ENCODE results near the gene TTBK2.

GRCh38 chr15:42788725-42789124 lies 131.9 kb downstream of the TTBK2 start:
- TF ChIP-seq CTCF (conservative IDR thresholded peaks at IDR 0.05; ENCODE audit: low read length) (no peak), EZH2phosphoT487 (IDR thresholded peaks at IDR 0.05; ENCODE audit: borderline replicate concordance, low read depth, low read length) (no peak)

Data from OCI-LY7 (cell line).